Measurements from ENCODE around the gene ADPRHL1.

GRCh38 chr13:113410472-113411201 lies 42.7 kb downstream of the ADPRHL1 start:
- TF ChIP-seq EZH2 (IDR thresholded peaks at IDR 0.05; ENCODE audit: borderline replicate concordance, insufficient read depth, low read depth, low read length, poor library complexity, severe bottlenecking) (no peak), CTCF (IDR thresholded peaks at IDR 0.05) (no peak)
